ENCODE results near the gene SUPT3H. TPM values are rescaled to one million over a fixed set of nuclear protein-coding genes. Genes with fewer than 3 reads are reported as not detected.
"Not testable (repeated sequence)": the region's sequence is repeated elsewhere in the genome, so short reads cannot be mapped to it uniquely, and the experiment has no call there.

The SUPT3H gene
- polyA plus RNA-seq, 1 donor = 12.0 TPM

DNA sequence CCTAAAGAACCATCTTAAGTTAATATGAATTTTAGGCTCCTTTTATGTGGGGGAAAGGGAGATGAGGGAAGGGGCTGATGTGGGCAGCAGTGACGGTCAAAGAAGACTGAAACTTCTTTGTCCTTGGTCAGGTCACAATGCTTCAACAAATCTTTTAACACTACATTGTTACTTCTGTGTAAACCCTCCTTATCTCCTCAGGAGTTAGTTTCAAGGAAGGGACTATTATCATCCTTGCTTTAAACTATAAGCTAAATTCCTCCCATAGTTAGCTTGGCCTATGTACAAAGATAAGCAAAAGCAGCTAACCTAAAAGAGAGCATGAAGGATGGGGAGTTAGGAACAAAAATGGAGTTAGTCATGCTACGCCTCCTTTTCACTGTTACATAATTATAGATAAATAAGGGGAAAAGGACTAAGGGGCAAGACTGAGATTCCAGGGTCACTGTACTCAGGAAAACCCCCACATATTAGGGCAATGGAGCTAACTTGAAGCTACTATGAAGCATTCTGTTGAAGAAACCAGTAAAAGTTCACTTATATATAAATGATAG is 222.3 kb downstream of the SUPT3H start:
- WGBS (ENCODE audit: insufficient coverage, low lambda C conversion rate) = no CpG with 5 or more reads among the region's 2 CpGs
- H3K9me3 ChIP-seq (ENCODE audit: control insufficient read depth, low read depth, low read length) = no peaks in the 10 kb centered on the region
- H3K27ac ChIP-seq (ENCODE audit: low read length) = no peak overlapping the region
- no peaks in the 10 kb centered on the region for H3K4me1 ChIP-seq (ENCODE audit: control insufficient read depth, insufficient read depth, low read length)
- no peak overlapping the region for H3K4me3 ChIP-seq (ENCODE audit: low read length)
- H3K36me3 ChIP-seq (ENCODE audit: control insufficient read depth, insufficient read depth, low read length) = no peaks in the 10 kb centered on the region
- no peaks in the 10 kb centered on the region for H3K27me3 ChIP-seq (ENCODE audit: control insufficient read depth, insufficient read depth, low read length)
- DNase-seq = no peak

- Histone ChIP-seq H3K36me3 (ENCODE audit: control insufficient read depth, insufficient read depth, low read length) (no peaks in the 10 kb centered on the region), H3K4me1 (ENCODE audit: control insufficient read depth, insufficient read depth, low read length) (no peaks in the 10 kb centered on the region), H3K27ac (ENCODE audit: low read length) (no peak overlapping the region), H3K9me3 (ENCODE audit: control insufficient read depth, low read depth, low read length) (no peaks in the 10 kb centered on the region), H3K27me3 (ENCODE audit: control insufficient read depth, insufficient read depth, low read length) (no peaks in the 10 kb centered on the region), H3K4me3 (ENCODE audit: low read length) (no peak overlapping the region)
- WGBS (ENCODE audit: insufficient coverage, low lambda C conversion rate) = 57% methylated on average over 1 of the region's 3 CpGs
- DNase-seq = no peak
Measured at GRCh38 chr6:45154679-45155078, 223.1 kb downstream of the SUPT3H start.

GRCh38 chr6:45148711-45149341 is 228.9 kb downstream of the SUPT3H start:
- Histone ChIP-seq H3K27ac (ENCODE audit: low read length) (no peak overlapping the region), H3K9me3 (ENCODE audit: control insufficient read depth, low read depth, low read length) (peaks cover 7% of the 10 kb centered on the region), H3K27me3 (ENCODE audit: control insufficient read depth, insufficient read depth, low read length) (no peaks in the 10 kb centered on the region), H3K36me3 (ENCODE audit: control insufficient read depth, insufficient read depth, low read length) (no peaks in the 10 kb centered on the region), H3K4me1 (ENCODE audit: control insufficient read depth, insufficient read depth, low read length) (no peaks in the 10 kb centered on the region), H3K4me3 (ENCODE audit: low read length) (no peak overlapping the region)
- WGBS (ENCODE audit: insufficient coverage, low lambda C conversion rate) = no CpG with 5 or more reads among the region's 1 CpG
- no peak for DNase-seq

DNA sequence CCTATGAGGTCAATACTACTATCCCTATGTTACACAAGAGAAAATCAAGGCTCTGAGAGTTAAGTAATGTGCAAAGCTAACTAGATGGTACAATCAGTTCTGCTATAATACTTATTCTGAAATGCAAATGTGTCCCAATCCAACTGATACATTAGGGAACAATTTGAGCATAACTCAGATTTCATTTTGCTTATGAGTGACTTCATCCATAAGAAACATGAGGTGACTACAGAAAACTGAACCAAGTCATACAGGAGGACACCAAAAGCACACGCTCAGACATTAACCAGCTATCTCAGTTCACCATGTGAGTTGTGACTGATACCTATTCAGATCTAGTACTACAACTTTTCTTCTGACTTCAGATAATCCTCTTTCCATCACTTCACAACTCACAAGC is 229.5 kb downstream of the SUPT3H start:
- Histone ChIP-seq H3K9me3 (ENCODE audit: control insufficient read depth, low read depth, low read length) (peaks cover 7% of the 10 kb centered on the region), H3K4me3 (ENCODE audit: low read length) (no peak overlapping the region), H3K4me1 (ENCODE audit: control insufficient read depth, insufficient read depth, low read length) (no peaks in the 10 kb centered on the region), H3K36me3 (ENCODE audit: control insufficient read depth, insufficient read depth, low read length) (no peaks in the 10 kb centered on the region), H3K27me3 (ENCODE audit: control insufficient read depth, insufficient read depth, low read length) (no peaks in the 10 kb centered on the region), H3K27ac (ENCODE audit: low read length) (no peak overlapping the region)
- WGBS (ENCODE audit: insufficient coverage, low lambda C conversion rate) = 100% methylated on average over 1 of the region's 1 CpG
- DNase-seq = no peak

DNA sequence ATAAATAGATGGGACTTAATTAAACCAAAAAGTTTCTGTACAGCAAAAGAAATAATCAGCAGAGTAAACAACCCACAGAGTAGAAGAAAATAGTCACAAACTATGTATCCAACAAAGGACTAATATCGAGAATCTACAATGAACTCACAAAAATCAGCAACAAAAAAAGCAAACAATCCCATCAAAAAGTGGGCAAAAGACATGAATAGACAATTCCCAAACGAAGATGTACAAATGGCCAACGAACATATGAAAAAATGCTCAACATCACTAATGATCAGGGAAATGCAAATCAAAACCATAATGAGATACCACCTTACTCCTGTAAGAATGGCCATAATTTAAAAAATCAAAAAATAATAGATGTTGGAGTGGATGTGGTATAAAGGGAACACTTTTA is 232.1 kb downstream of the SUPT3H start:
- not testable (repeated sequence) for H3K4me1 ChIP-seq (ENCODE audit: control insufficient read depth, insufficient read depth, low read length); H3K36me3 ChIP-seq (ENCODE audit: control insufficient read depth, insufficient read depth, low read length); H3K4me3 ChIP-seq (ENCODE audit: low read length); H3K27ac ChIP-seq (ENCODE audit: low read length); H3K27me3 ChIP-seq (ENCODE audit: control insufficient read depth, insufficient read depth, low read length); DNase-seq
- H3K9me3 ChIP-seq (ENCODE audit: control insufficient read depth, low read depth, low read length) = peaks cover 17% of the 10 kb centered on the region
- WGBS (ENCODE audit: insufficient coverage, low lambda C conversion rate) = 100% methylated on average over 1 of the region's 3 CpGs

GRCh38 chr6:45138765-45139164 is 239.0 kb downstream of the SUPT3H start:
- Histone ChIP-seq H3K27me3 (ENCODE audit: control insufficient read depth, insufficient read depth, low read length) (no peaks in the 10 kb centered on the region), H3K9me3 (ENCODE audit: control insufficient read depth, low read depth, low read length) (peaks cover 23% of the 10 kb centered on the region), H3K4me1 (ENCODE audit: control insufficient read depth, insufficient read depth, low read length) (no peaks in the 10 kb centered on the region), H3K4me3 (ENCODE audit: low read length) (no peak overlapping the region), H3K27ac (ENCODE audit: low read length) (no peak overlapping the region), H3K36me3 (ENCODE audit: control insufficient read depth, insufficient read depth, low read length) (no peaks in the 10 kb centered on the region)
- DNase-seq = no peak

GRCh38 chr6:45136495-45136894 is 241.2 kb downstream of the SUPT3H start:
- no peaks in the 10 kb centered on the region for H3K36me3 ChIP-seq (ENCODE audit: control insufficient read depth, insufficient read depth, low read length)
- peaks cover 13% of the 10 kb centered on the region for H3K9me3 ChIP-seq (ENCODE audit: control insufficient read depth, low read depth, low read length)
- H3K27ac ChIP-seq (ENCODE audit: low read length) = no peak overlapping the region
- H3K27me3 ChIP-seq (ENCODE audit: control insufficient read depth, insufficient read depth, low read length) = no peaks in the 10 kb centered on the region
- H3K4me1 ChIP-seq (ENCODE audit: control insufficient read depth, insufficient read depth, low read length) = no peaks in the 10 kb centered on the region
- no peak overlapping the region for H3K4me3 ChIP-seq (ENCODE audit: low read length)
- no peak for DNase-seq

GRCh38 chr6:45132658-45133294 is 245.0 kb downstream of the SUPT3H start:
- Histone ChIP-seq H3K4me3 (ENCODE audit: low read length) (no peak overlapping the region), H3K9me3 (ENCODE audit: control insufficient read depth, low read depth, low read length) (peaks cover 12% of the 10 kb centered on the region), H3K27me3 (ENCODE audit: control insufficient read depth, insufficient read depth, low read length) (no peaks in the 10 kb centered on the region), H3K27ac (ENCODE audit: low read length) (no peak overlapping the region), H3K4me1 (ENCODE audit: control insufficient read depth, insufficient read depth, low read length) (no peaks in the 10 kb centered on the region), H3K36me3 (ENCODE audit: control insufficient read depth, insufficient read depth, low read length) (no peaks in the 10 kb centered on the region)
- 0% methylated on average over 1 of the region's 1 CpG for WGBS (ENCODE audit: insufficient coverage, low lambda C conversion rate)
- peak in 1 of 2 donors; percentile 11 for DNase-seq

DNA sequence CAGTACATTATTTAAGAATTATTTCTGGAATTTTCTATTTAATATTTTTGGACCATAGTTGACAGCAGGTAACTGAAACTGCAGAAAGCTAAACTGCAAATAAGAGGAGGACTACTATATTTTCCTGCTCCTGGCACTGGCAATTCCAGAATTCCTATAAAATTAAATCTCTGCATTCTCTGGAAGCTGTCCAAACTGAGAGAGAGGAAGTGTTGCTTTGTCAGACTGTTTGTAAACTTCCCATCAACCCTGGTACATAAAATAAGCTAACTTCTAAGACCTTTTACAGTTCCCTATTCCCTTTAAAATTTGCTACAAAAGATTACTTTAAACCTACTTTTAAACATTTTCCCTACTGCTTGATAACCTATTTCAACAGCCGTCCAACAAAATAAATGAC is 245.7 kb downstream of the SUPT3H start:
- WGBS (ENCODE audit: insufficient coverage, low lambda C conversion rate) = 64% methylated on average over 1 of the region's 1 CpG
- Histone ChIP-seq H3K27ac (ENCODE audit: low read length) (no peak overlapping the region), H3K9me3 (ENCODE audit: control insufficient read depth, low read depth, low read length) (peaks cover 7% of the 10 kb centered on the region), H3K4me3 (ENCODE audit: low read length) (no peak overlapping the region), H3K36me3 (ENCODE audit: control insufficient read depth, insufficient read depth, low read length) (no peaks in the 10 kb centered on the region), H3K4me1 (ENCODE audit: control insufficient read depth, insufficient read depth, low read length) (no peaks in the 10 kb centered on the region), H3K27me3 (ENCODE audit: control insufficient read depth, insufficient read depth, low read length) (no peaks in the 10 kb centered on the region)
- no peak for DNase-seq

DNA sequence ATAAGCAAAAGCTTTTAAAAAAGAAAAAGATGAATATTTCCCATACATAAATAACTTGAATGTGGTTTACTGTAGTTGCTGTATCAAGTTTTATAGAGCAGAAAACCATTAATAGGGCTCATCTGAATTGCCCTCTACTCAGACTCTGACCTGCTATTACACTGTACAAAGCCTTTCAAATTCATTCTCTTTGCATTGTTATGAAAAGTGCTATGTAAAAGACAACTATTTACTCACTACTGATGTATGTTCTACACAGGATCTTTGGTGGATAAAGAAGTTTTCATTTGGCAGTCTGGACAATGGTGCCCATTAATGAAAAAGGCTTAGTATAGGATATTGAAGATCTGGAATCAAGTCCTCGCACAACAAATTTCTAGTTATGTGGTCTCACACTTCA is 248.7 kb downstream of the SUPT3H start:
- Histone ChIP-seq H3K27me3 (ENCODE audit: control insufficient read depth, insufficient read depth, low read length) (no peaks in the 10 kb centered on the region), H3K9me3 (ENCODE audit: control insufficient read depth, low read depth, low read length) (no peaks in the 10 kb centered on the region), H3K27ac (ENCODE audit: low read length) (no peak overlapping the region), H3K4me1 (ENCODE audit: control insufficient read depth, insufficient read depth, low read length) (no peaks in the 10 kb centered on the region), H3K4me3 (ENCODE audit: low read length) (no peak overlapping the region), H3K36me3 (ENCODE audit: control insufficient read depth, insufficient read depth, low read length) (no peaks in the 10 kb centered on the region)
- WGBS (ENCODE audit: insufficient coverage, low lambda C conversion rate) = 80% methylated on average over 1 of the region's 1 CpG
- no peak for DNase-seq

- no peaks in the 10 kb centered on the region for H3K27me3 ChIP-seq (ENCODE audit: control insufficient read depth, insufficient read depth, low read length)
- no peak overlapping the region for H3K4me3 ChIP-seq (ENCODE audit: low read length)
- H3K36me3 ChIP-seq (ENCODE audit: control insufficient read depth, insufficient read depth, low read length) = no peaks in the 10 kb centered on the region
- WGBS (ENCODE audit: insufficient coverage, low lambda C conversion rate) = no CpG with 5 or more reads among the region's 2 CpGs
- no peak overlapping the region for H3K27ac ChIP-seq (ENCODE audit: low read length)
- no peaks in the 10 kb centered on the region for H3K9me3 ChIP-seq (ENCODE audit: control insufficient read depth, low read depth, low read length)
- H3K4me1 ChIP-seq (ENCODE audit: control insufficient read depth, insufficient read depth, low read length) = no peaks in the 10 kb centered on the region
- no peak for DNase-seq
Measured at GRCh38 chr6:45127185-45127584, 250.5 kb downstream of the SUPT3H start.

Measured in large intestine (tissue), 3 donors.